HG03097 (cell line): ENCODE measurements around the gene CLTCL1.
"Not testable (repeated sequence)": the region's sequence is repeated elsewhere in the genome, so short reads cannot be mapped to it uniquely, and the experiment has no call there.

Source experiments
- ATAC-seq: cut with Tn5 transposase; IDR thresholded peaks from one replicate; pipeline ENCODE4 v1.9.1; 2021; ENCODE audit not compliant: unreplicated experiment, low FRiP score

Gene CLTCL1

DNA sequence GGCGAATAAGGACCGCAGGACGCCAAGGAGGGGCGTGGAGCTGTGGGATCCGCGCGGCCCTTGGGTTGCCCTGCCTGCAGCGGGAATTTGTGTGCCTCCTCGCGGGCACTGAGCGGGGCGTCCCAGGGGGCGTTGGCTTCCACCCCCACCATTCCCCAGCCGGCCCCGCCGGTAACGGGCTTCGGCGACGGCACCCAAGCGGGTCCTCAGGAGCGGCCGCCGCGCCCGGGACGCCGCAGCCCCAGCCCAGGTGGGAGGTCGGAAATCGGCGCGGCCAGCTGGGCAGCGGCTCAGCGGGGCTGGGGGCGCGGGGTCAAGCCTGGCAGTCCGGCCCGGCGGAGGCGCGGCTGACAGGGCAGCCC lies 320 bp downstream of the CLTCL1 start:
- ATAC-seq = peak; percentile 18

DNA sequence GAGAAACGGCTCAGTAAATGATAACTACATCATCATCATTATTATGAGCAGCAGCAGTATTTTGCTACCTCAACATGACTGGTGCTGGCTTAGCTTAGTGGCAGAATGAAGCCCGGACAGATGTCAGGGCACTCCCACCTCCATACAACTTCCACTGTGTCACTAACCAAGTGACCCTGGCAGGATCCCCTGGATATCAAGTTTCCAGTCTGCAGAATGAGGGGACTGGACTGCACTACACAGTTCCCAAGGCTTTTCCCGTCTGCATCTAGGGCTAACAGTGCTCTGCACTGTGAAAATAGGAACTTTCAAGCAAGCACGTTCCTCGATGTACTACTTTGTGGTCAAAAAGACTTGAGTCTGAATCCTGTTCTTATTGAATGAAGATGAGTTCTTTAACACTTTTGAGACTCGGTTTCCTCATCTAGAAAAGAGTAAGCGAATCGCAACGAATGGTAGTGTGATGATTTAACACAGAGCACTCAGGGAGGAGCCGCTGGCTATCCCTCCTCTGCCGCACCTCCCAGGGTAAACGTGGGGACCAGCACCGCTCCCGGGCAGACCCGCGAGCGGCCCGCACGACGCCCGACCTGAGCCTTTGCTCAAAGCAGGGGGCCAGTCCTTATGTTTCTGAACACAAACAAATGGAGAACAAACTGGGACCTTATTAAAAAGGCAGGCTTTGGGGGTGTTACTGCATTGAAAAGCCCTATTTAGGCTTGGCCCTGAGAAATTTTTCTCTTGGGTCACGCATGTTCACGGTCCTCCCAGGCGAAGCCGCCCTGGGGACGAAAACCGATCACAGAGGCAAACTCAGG lies 910 bp downstream of the CLTCL1 start:
- no peak for ATAC-seq

DNA sequence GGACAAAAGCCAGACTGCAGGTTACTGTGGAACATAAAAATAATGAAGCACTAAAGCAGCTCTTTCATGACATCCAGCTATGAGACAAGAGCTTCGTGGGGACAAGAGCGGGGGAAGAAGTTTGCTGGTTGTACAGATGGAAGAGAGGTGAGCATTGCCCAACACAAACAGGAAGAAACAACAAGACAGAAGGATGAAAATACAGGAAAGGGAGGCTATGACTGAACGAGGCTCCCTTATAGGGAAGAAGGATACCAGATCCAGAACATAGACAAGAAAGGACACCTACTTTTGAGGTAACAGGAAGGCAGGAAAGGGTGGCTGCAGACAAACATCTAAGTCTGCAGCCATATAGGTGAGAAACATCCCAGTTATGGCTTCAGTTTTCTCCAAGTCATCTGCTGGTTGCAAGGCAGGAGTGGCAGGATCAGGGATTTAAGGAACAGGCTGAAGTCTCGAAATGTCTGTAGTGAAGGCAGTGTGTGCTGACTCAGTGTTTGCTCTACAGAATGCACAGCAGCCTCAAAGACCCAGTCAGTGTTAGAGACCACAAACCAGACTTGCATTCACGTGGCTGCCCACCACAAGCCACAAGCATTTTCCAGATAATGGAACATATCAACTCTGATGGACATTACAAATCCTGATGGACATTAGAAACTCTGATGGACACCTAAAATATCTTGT lies 1.9 kb downstream of the CLTCL1 start:
- no peak for ATAC-seq

DNA sequence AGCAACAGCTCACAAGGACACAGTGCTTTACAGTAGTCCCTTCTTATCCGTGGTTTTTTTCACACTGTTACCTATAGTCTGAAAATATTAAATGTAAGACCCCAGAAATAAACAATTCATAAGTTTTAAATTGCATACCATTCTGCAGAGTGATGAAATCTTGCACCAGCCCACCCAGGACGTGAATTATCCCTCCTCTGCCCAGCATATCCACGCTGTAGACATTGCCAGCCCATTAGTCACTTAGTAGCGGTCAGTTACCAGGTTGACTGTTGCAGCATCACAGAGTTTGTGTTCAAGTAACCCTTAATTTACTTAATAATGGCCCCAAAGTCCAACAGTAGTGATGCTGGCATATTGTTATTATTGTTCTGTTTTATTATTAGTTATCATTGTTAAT lies 3.6 kb downstream of the CLTCL1 start:
- ATAC-seq = no peak

DNA sequence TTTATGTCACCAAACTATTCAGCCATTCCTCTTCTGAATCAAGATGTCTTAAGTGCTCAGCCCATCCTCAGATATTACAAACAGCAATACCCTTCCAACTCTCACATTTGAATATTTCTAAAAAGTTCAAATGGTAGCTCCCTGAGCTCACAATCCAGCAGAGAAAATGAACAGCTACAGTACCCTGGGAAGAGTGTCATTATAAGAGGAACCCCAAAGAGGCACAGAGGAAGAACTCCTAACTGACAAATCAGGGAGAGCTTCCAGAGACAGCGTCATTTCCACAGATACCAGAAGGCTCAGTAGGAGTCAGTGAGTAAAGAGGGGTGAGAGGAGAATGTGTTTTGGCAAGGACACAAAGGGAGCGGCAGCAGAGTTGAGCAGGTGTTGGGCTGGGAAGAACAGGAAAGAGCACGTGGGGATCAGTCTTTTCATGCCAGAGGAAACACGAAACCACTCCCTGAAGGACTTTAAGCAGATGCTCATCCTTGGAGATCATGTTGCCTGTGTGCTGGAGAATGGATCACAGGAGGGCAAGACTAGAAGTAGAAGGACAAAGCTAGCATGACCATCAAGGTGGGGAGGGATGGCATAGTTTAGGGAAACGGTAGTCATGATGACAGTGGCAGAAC lies 4.3 kb downstream of the CLTCL1 start:
- ATAC-seq = no peak

DNA sequence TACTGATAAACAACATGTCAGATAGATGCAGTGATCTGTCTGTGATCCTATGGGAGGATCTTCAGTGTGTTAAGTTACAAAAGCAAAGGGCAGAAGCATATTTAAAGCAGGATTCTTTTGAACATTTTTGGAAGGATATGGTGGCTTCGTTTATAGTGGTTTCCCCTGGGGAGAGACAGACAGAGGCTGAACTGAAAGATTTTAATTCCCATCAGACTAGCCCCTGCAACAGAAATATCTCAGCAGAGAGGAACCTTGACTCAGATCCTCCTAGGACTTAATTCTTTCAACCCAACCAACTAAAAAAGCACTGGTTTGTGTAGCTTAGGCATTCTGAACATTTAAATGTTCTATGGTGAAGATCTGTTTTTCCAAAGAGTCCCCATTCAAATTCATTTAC lies 5.7 kb downstream of the CLTCL1 start:
- no peak for ATAC-seq

DNA sequence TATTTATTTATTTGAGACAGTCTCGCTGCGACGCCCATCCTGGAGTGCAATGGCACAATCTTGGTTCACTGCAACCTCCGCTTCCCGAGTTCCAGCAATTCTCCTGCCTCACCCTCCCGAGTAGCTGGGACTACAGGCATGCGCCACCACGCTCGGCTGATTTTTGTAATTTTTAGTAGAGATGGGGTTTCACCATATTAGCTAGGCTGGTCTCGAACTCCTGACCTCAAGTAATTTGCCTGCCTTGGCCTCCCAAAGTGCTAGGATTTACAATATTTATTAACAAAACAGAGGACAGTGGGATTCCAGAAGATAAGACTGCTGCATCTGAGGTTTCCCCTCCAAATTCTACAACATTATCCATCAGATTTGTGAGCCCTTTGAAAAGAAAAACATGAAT lies 12.4 kb downstream of the CLTCL1 start:
- ATAC-seq = not testable (repeated sequence)

DNA sequence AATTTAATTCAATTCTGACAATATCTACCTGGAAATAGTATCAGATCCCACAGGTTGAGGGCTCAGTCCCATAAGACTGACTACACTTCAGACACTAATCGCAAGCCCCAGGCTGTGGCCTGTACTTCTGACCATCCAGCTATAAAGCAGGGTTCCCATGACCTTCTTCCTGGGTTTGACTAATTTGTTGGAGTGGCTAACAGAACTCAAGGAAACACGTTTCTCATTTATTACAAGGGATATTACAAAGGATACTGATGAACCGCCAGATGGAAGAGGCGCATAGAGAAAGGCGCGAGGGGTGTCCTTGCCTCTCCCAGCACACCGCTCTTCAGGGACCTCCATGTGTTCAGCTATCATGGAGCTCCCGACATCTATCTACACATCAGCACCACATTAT lies 13.7 kb downstream of the CLTCL1 start:
- ATAC-seq = no peak

DNA sequence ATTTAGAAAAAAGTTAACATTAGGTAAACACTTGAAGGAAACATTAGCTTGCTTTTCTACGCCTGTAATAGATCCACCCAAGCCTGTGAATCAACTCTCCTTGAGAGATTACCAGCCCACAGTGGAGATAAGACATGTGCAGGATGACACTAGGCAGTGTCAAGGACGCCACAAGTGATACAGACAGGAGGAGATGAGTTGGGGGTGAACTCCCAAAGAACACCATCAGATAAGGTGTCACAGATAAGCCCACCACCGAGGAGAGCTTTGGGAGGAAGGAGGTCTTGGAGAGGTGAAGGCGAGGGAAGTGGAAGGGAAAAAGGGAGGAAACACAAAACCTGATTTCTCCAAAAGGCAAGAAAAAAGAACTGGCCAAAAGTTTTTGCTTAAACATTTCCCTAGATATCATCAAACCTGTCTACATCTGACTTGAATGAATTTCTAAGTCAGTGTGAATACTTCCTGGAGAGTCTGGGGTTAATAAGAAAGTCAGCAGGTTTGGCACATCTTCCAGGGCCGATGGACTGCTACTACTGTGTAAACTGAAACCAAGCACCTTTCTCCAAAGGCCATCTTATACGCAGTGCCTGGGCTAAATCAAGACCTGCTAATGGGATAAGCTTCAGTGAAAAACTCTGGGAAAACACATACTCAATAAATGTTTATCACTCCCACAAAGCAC lies 15.5 kb downstream of the CLTCL1 start:
- ATAC-seq = no peak

DNA sequence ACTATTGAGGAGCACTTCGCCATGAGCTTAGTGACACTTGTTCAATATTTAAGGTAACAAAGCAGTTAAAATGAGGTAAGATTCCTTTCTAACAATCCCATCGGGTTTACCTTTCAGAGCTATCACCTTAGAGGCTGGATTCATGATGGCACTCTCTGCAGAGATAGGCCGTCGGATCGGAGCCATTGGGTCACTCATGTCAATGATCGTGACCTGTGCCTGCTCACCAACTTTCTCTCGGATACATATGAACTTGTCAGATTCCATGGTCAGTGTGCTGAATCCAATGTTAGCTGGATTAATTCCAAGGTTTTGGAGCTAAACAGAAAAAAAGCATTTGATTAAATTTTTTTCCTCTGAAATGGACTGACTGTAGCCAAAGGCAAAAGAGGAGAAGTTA lies 16.0 kb downstream of the CLTCL1 start:
- no peak for ATAC-seq

DNA sequence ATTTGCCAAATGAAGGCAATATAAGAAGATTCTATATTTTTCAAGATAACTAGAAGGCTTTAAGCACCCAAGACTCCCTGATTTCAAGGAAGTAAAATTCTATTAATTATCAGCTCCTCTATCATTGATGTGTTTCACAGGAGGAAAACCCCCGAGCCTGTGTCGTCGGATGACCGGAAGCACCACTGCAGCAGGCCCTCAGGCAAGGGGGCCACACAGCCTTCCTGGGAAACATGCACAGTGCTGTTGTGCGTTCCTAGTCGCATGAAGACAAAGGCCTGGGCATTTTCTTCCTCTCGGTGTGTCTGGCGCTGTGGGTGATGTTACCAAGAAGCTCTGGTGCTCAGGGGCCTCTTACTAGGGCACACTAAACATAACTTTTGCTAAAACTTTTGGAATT lies 16.4 kb downstream of the CLTCL1 start:
- ATAC-seq = no peak

DNA sequence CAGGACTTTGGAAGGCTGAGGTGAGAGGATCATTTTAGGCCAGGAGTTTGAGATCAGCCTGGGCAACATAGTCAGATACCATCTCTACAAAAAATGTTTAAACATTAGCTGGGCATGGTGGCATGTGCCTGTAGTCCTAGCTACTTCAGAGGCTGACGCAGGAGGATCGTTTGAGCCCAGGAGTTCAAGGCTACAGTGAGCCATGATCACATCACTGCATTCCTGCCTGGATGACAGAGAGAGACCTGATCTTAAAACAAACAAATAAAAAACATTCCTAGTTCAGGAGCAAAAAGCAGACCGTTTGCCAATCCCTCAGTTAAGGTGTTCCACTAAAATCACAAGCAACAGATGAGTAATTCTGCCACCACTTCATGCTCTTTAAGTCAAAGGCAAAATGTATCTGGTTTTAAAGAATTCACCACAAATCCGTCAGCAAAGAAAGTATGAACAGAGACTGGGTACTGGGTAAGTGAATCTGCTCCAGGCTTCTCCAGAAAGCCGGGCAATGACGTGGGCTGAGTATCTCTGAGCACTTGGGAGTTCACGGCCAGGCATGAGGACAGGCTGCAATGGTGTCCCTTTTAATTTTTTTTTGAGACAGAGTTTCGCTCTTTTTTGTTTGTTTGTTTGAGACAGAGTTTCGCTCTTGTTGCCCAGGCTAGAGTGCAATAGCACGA lies 19.5 kb downstream of the CLTCL1 start:
- no peak for ATAC-seq

DNA sequence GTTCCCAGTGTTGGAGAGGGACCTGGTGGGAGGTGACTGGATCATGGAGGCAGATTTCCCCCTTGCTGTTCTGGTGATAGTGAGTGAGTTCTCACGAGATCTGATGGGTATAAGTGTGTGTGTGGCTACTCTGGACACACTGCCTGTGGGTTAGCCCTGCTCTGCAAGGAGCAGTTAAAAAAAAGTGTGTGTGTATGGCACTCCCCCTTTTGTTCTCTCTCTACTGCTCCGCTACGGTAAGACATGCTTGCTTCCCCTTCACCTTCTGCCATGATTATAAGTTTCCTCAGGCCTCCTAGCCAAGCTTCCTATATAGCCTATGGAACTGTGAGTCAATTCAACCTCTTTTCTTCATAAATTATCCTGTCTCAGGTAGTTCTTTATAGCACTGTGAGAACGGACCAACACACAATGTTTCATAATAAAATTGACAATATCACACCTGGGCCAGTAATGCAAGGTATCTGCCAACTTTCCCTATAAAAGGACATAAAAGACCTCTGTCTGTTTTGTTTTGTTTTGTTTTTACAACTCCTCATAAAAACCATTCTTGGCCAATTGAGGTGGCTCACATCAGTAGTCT lies 20.2 kb downstream of the CLTCL1 start:
- no peak for ATAC-seq

DNA sequence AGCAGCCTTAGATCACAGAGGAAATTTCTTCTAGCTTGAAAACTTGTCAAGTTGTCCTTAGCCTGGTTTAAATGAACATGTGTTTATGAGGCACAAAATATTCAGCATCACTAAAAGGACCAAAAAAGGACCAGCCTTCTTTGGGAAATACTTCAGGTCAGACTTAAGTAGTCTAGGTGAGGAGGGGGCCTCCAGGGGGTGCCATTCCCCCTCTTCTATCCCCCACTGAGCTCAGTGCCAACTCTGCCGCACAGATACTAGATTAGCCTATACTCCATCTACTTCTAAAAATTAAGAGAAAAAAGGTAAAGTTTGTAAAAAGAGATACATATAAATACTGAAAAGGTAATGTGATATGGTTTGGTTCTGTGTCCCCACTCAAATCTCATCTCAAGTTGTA lies 20.6 kb downstream of the CLTCL1 start:
- ATAC-seq = no peak

DNA sequence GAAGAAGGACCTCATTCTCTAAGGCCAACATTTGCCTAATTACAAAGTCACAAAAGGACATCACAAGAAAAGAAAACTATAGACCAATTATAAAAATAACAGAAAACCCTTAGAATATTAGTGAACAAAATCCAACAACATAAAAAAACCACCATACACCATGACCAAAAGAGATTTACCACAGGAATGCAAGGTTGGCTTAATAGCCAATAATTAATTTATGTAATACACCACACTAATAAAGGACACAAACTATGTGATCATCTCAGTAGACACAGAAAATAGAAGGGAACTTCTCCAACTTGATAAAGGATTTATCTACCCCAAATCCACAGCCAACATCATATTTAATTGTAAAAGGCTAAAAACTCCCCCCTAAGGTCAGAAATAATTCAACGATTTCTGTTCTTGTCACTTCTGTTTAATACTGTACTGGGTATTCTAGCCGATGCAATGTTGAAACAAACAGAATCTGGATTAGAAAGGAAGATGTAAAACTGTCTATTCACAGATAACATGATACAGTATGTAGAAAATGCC lies 24.9 kb downstream of the CLTCL1 start:
- ATAC-seq = no peak

DNA sequence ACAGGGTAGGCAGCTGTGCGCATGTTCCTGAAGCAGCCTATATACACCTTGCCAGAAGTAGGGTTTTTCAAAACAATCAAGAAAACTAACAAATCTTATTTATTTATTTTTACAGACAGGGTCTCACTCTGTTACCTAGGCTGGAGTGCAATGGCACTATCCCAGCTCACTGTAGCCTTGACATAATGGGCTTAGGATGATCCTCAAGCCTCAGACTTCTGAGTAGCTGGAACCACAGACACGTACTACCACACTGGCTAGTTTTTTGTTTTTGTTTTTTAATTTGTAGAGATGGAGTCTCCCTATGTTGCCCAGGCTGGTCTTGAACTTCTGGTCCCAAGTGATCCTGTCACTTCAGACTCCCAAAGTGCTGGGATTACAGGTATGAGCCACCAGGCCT lies 25.7 kb downstream of the CLTCL1 start:
- no peak for ATAC-seq

DNA sequence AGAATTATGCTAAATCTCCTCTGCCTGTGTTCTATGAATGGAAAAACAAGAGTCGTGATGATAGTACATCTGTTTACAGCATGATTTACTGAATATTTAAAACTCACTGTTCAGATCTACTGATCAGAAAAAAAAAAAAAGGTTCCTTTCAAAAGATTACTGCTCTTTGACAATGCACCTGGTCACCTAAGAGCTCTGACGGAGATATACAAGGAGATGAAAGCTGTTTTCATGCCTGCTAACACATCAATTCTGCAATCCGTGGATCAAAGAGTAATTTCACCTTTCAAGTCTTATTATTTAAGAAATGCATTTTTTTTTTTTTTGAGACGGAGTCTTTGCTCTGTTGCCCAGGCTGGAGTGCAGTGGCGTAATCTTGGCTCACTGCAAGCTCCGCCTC lies 30.7 kb downstream of the CLTCL1 start:
- no peak for ATAC-seq

DNA sequence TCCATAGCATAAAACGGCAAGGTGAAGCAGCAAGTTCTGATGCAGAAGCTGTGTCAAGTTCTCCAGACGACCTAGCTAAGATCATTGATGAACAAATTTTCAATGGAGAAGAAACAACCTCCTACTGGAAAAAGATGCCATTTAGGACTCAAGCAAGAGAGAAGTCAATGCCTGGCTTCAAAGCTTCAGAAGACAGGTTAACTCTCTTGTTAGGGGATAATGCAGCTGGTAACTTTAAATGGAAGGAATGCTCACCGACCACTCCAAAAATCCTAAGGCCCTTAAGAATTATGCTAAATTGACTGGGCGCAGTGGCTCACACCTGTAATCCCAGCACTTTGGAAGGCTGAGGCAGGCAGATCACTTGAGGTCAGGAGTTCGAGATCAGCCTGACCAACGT lies 31.3 kb downstream of the CLTCL1 start:
- no peak for ATAC-seq

DNA sequence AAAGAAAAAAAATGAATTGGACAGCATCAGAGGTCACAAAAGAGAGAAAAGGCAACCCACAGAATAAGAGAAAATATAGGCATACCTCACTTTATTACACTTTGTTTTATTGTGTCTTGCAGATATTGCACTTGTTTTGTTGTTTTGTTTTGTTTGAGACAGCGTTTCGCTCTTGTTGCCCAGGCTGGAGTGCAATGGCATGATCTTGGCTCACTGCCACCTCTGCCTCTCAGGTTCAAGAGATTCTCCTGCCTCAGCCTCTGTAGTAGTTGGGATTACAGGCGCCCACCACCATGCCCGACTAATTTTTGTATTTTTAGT lies 32.6 kb downstream of the CLTCL1 start:
- ATAC-seq = not testable (repeated sequence)

DNA sequence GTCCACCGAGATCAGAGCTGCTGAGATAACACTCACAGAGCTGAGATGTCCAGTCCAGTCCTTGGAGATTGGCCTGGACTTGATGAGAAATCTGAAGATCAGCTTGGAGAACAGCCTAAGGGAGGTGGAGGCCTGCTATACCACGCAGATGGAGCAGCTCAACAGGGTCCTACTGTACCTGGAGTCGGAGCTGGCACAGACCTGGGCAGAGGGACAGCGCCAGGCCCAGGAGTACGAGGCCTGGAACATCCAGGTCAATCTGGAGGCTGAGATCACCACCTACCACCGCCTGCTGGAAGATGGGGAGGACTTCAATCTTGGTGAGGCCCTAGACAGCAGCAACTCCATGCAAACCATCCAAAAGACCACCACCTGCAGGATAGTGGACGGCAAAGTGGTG lies 33.1 kb downstream of the CLTCL1 start:
- ATAC-seq = no peak
